ENCODE results near the gene AARSD1.
"Not testable (repeated sequence)": the region's sequence is repeated elsewhere in the genome, so short reads cannot be mapped to it uniquely, and the experiment has no call there.

AARSD1 gene

DNA sequence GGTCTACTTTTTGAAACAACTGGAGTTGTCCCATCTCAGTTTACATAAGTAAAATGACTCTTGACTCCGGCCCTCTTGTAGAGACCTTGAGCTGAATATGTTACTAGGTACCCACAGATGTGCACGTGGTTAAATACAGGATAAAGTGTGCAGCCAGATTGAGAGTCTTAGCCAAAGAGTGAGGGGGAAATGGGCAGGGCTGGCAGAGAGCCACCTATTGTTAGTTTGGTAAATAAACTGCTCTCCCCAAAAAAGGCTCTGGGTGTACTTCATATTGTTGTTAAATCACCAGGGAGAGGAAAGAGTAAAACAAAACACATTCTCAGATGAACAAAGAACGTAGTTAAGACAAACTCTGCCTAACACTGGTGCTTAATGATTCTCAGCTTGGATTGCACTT is 43.3 kb downstream of the AARSD1 start:
- DNase-seq (ENCODE audit: low spot score) = no peak
- TF ChIP-seq, protein P1, sequence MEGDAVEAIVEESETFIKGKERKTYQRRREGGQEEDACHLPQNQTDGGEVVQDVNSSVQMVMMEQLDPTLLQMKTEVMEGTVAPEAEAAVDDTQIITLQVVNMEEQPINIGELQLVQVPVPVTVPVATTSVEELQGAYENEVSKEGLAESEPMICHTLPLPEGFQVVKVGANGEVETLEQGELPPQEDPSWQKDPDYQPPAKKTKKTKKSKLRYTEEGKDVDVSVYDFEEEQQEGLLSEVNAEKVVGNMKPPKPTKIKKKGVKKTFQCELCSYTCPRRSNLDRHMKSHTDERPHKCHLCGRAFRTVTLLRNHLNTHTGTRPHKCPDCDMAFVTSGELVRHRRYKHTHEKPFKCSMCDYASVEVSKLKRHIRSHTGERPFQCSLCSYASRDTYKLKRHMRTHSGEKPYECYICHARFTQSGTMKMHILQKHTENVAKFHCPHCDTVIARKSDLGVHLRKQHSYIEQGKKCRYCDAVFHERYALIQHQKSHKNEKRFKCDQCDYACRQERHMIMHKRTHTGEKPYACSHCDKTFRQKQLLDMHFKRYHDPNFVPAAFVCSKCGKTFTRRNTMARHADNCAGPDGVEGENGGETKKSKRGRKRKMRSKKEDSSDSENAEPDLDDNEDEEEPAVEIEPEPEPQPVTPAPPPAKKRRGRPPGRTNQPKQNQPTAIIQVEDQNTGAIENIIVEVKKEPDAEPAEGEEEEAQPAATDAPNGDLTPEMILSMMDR (IDR thresholded peaks at IDR 0.05; ENCODE audit: extremely low read depth, missing control alignments) = no peak

GRCh38 chr17:42920106-42920900 is 44.0 kb downstream of the AARSD1 start:
- DNase-seq (ENCODE audit: low spot score) = no peak
- TF ChIP-seq, protein P1 (IDR thresholded peaks at IDR 0.05; ENCODE audit: extremely low read depth, missing control alignments) = no peak

DNA sequence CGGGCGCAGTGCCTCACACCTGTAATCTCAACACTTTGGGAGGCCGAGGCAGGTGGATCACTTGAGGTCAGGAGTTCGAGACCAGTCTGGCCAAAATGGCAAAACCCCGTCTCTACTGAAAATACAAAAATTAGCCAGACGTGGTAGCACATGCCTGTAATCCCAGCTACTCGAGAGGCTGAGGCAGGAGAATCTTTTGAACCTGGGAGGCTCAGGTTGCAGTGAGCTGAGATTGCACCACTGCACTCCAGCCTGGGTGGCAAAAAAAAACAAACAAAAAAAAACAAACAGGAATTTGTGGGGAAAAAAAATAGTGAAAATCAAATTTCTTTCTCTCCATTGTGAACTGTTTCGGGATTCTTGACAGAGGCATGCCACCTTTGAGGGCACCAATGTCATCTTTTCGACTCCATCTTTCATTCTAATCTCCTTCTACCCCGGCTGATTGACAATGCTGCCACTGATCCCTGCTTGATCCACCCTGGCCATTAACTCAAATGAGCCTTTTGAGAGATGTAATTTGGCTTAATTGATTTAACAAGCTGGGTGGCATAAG is 44.7 kb downstream of the AARSD1 start:
- DNase-seq (ENCODE audit: low spot score) = not testable (repeated sequence)

DNA sequence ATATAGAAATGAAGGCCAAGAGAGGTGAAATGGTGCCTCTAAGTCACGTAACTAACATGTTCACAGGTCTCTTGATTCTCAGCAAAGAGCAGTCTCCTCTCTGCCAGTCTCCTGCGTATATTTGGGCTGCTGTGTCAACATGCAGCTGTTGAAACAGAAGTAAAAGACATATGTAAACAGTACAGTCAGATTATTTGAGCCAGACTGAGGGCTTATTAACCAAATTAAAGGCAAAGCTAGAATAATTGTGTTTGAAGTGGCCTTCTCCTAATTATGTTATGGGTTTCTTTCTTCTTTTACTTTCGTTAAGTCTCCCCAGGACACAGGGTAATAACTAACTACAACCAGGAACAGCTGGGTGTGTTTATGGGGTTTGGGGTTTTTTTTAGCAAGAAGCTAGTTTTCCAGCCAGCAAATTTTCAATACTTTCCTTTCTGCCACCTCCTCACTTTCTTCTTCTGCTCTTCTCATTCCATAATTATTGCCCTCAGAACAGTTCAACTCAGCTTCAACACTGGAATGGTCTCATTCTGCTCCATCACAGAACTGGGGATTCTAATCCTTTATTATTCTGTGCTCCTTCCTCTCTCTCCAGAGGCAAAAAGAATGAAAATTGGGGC is 45.2 kb downstream of the AARSD1 start:
- TF ChIP-seq, protein P1 (IDR thresholded peaks at IDR 0.05; ENCODE audit: extremely low read depth, missing control alignments) = no peak
- no peak for DNase-seq (ENCODE audit: low spot score)

GRCh38 chr17:42917236-42917603 is 47.0 kb downstream of the AARSD1 start:
- DNase-seq (ENCODE audit: low spot score) = no peak
- TF ChIP-seq, protein P1 (IDR thresholded peaks at IDR 0.05; ENCODE audit: extremely low read depth, missing control alignments) = no peak

- not testable (repeated sequence) for DNase-seq (ENCODE audit: low spot score)
These were observed 47.6 kb downstream of the AARSD1 start for GRCh38 chr17:42916388-42917235.

- DNase-seq (ENCODE audit: low spot score) = not testable (repeated sequence)
These were observed 49.0 kb downstream of the AARSD1 start for GRCh38 chr17:42915288-42915687.

- TF ChIP-seq, protein P1 (IDR thresholded peaks at IDR 0.05; ENCODE audit: extremely low read depth, missing control alignments) = no peak
- no peak for DNase-seq (ENCODE audit: low spot score)
These were observed 50.2 kb downstream of the AARSD1 start for GRCh38 chr17:42913981-42914617.
